Measurements from ENCODE around the gene HSDL1.

DNA sequence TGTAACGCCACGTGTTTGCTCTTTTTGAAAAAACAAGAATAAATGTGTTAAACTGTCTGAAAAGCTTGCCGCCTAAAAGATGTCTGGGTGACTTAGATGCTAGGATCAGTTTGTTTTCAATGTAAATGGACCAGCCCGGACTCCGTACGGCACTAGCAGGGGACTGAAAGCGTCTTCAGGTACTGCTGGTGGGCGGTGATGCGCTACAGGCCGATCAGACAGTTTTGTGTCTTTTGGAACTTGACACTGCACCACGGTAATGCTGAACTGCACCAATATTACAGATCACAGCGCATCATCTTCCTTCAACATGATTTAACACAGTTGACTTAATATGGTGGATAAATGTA lies 27.5 kb downstream of the HSDL1 start:
- TF ChIP-seq NRF1 (conservative IDR thresholded peaks at IDR 0.05; ENCODE audit: low read depth, low read length): no peak
- TF ChIP-seq FOS (IDR thresholded peaks at IDR 0.05; ENCODE audit: borderline replicate concordance, extremely low read depth, insufficient read length): no peak
- TF ChIP-seq FOXM1 (IDR thresholded peaks at IDR 0.05; ENCODE audit: low read depth, low read length): no peak
- TF ChIP-seq RCOR1 (conservative IDR thresholded peaks at IDR 0.05; ENCODE audit: low read depth, low read length): no peak
- TF ChIP-seq, protein P1, sequence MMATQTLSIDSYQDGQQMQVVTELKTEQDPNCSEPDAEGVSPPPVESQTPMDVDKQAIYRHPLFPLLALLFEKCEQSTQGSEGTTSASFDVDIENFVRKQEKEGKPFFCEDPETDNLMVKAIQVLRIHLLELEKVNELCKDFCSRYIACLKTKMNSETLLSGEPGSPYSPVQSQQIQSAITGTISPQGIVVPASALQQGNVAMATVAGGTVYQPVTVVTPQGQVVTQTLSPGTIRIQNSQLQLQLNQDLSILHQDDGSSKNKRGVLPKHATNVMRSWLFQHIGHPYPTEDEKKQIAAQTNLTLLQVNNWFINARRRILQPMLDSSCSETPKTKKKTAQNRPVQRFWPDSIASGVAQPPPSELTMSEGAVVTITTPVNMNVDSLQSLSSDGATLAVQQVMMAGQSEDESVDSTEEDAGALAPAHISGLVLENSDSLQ (IDR thresholded peaks at IDR 0.05): no peak
- TF ChIP-seq SREBF2 (IDR thresholded peaks at IDR 0.05; ENCODE audit: low read length): no peak
- TF ChIP-seq EGR1 (IDR thresholded peaks at IDR 0.05; ENCODE audit: borderline replicate concordance in 1 of 2, low read depth in 2 of 2, low read length in 2 of 2): no peak
- TF ChIP-seq, protein P2, sequence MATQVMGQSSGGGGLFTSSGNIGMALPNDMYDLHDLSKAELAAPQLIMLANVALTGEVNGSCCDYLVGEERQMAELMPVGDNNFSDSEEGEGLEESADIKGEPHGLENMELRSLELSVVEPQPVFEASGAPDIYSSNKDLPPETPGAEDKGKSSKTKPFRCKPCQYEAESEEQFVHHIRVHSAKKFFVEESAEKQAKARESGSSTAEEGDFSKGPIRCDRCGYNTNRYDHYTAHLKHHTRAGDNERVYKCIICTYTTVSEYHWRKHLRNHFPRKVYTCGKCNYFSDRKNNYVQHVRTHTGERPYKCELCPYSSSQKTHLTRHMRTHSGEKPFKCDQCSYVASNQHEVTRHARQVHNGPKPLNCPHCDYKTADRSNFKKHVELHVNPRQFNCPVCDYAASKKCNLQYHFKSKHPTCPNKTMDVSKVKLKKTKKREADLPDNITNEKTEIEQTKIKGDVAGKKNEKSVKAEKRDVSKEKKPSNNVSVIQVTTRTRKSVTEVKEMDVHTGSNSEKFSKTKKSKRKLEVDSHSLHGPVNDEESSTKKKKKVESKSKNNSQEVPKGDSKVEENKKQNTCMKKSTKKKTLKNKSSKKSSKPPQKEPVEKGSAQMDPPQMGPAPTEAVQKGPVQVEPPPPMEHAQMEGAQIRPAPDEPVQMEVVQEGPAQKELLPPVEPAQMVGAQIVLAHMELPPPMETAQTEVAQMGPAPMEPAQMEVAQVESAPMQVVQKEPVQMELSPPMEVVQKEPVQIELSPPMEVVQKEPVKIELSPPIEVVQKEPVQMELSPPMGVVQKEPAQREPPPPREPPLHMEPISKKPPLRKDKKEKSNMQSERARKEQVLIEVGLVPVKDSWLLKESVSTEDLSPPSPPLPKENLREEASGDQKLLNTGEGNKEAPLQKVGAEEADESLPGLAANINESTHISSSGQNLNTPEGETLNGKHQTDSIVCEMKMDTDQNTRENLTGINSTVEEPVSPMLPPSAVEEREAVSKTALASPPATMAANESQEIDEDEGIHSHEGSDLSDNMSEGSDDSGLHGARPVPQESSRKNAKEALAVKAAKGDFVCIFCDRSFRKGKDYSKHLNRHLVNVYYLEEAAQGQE (IDR thresholded peaks at IDR 0.05; ENCODE audit: low read depth, low read length): no peak
- TF ChIP-seq, protein P3, sequence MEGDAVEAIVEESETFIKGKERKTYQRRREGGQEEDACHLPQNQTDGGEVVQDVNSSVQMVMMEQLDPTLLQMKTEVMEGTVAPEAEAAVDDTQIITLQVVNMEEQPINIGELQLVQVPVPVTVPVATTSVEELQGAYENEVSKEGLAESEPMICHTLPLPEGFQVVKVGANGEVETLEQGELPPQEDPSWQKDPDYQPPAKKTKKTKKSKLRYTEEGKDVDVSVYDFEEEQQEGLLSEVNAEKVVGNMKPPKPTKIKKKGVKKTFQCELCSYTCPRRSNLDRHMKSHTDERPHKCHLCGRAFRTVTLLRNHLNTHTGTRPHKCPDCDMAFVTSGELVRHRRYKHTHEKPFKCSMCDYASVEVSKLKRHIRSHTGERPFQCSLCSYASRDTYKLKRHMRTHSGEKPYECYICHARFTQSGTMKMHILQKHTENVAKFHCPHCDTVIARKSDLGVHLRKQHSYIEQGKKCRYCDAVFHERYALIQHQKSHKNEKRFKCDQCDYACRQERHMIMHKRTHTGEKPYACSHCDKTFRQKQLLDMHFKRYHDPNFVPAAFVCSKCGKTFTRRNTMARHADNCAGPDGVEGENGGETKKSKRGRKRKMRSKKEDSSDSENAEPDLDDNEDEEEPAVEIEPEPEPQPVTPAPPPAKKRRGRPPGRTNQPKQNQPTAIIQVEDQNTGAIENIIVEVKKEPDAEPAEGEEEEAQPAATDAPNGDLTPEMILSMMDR (IDR thresholded peaks at IDR 0.05 in 2 of 3, conservative IDR thresholded peaks at IDR 0.05 in 1 of 3; ENCODE audit: control insufficient read depth in 2 of 3, extremely low read depth in 1 of 3, insufficient read depth in 1 of 3, low read depth in 3 of 3, low read length in 3 of 3): no peak
